CD4-positive, alpha-beta T cell (primary cell): ENCODE measurements around the gene SLC39A8. TPM values are rescaled to one million over a fixed set of nuclear protein-coding genes. Genes with fewer than 3 reads are reported as not detected.
"Not testable (repeated sequence)": the region's sequence is repeated elsewhere in the genome, so short reads cannot be mapped to it uniquely, and the experiment has no call there.

Experiments
- ATAC-seq: fragments of 200-7000 bp; cut with Tn5 transposase; one replicate; pipeline ENCODE4 v1.10.0; 2022; ENCODE audit warnings: mild to moderate bottlenecking; ENCODE audit not compliant: poor library complexity
- CTCF ChIA-PET: fragments of 350-600 bp; sonication (Branson Sonifier 250); formaldehyde crosslinking; loops from one replicate; lab custom pipeline; 2021; ENCODE audit warnings: antibody characterized with exemption, inconsistent platforms; lab: Charles Lee
- POLR2A ChIA-PET: fragments of 350-600 bp; sonication (Branson Sonifier 250); formaldehyde crosslinking; loops from one replicate; lab custom pipeline; 2021; ENCODE audit warnings: antibody characterized with exemption, inconsistent platforms; lab: Charles Lee
- DNase-seq, 14 experiments: peaks; one replicate each; pipeline ENCODE4 v3.0.0-alpha.2; 2013 to 2020; ENCODE audit warnings: mixed read lengths in 2 of 14
- H3K27ac ChIP-seq, 2 donors: one replicate each; pipeline versions ENCODE4 v1.5.1 to v1.7.0; 2013; ENCODE audit warnings: low read length in 2 of 2, low read depth in 1 of 2, mild to moderate bottlenecking in 1 of 2
- H3K27me3 ChIP-seq, 2 experiments: 1 replicate in 1 of 2; 2 replicates in 1 of 2; pipeline versions ENCODE4 v1.6.1 to v1.7.0; 2013; ENCODE audit warnings: low read length in 2 of 2, control low read depth in 1 of 2, mild to moderate bottlenecking in 1 of 2, moderate library complexity in 1 of 2; ENCODE audit not compliant: insufficient read depth in 2 of 2, control insufficient read depth in 1 of 2
- H3K36me3 ChIP-seq: one replicate; pipeline ENCODE4 v1.6.1; 2013; ENCODE audit warnings: low read length, control low read depth; ENCODE audit not compliant: insufficient read depth
- H3K4me1 ChIP-seq: one replicate; pipeline ENCODE4 v1.6.1; 2013; ENCODE audit warnings: low read length, control low read depth; ENCODE audit not compliant: insufficient read depth
- H3K4me3 ChIP-seq: one replicate; pipeline ENCODE4 v1.5.1; 2013; ENCODE audit warnings: mild to moderate bottlenecking, low read length, moderate library complexity
- H3K9me3 ChIP-seq, 2 experiments: 1 replicate in 1 of 2; 2 replicates in 1 of 2; pipeline versions ENCODE4 v1.6.1 to v1.7.0; 2013; ENCODE audit warnings: low read length in 2 of 2, mild to moderate bottlenecking in 2 of 2, control low read depth in 1 of 2, moderate library complexity in 1 of 2; ENCODE audit not compliant: control insufficient read depth in 1 of 2, insufficient read depth in 1 of 2
- H3K27ac Mint-ChIP-seq: one replicate; pipeline ENCODE4 v1.8.0; 2020; ENCODE audit warnings: mixed read lengths
- H3K27me3 Mint-ChIP-seq: one replicate; pipeline ENCODE4 v1.8.0; 2021; ENCODE audit warnings: mixed read lengths
- H3K36me3 Mint-ChIP-seq: one replicate; pipeline ENCODE4 v1.8.0; 2021; ENCODE audit warnings: low read depth, mixed read lengths
- H3K4me1 Mint-ChIP-seq: one replicate; pipeline ENCODE4 v1.8.0; 2021; ENCODE audit warnings: low read depth, mixed read lengths
- H3K4me3 Mint-ChIP-seq: one replicate; pipeline ENCODE4 v1.8.0; 2020; ENCODE audit warnings: mild to moderate bottlenecking, mixed read lengths
- H3K9me3 Mint-ChIP-seq: one replicate; pipeline ENCODE4 v1.8.0; 2020; ENCODE audit warnings: mixed read lengths
- intact Hi-C, 2 experiments: fragments of 100-400 bp; cut with DNase I in 1 of 2; cut with micrococcal nuclease in 1 of 2; formaldehyde crosslinking; loops; one replicate each; pipeline versions ENCODE4 v1.15.1 to v1.9.0; 2023 to 2025; cut with DNase I, micrococcal nuclease
- total RNA-seq, 174 experiments: library from RNA in 2 of 174; stranded (reverse) in 2 of 174; gene quantifications; one replicate each; pipeline ENCODE4 v1.2.3 and lab custom pipeline; 2021 to 2026
- TF ChIP-seq, protein P1 (sequence below): fragments of 200-600 bp; IDR thresholded peaks from one replicate; pipeline ENCODE4 v1.8.0; 2022; ENCODE audit warnings: antibody characterized with exemption, mild to moderate bottlenecking

Gene SLC39A8
- total RNA-seq, 2 experiments from 2014 or later, result 17.9 to 18.0 TPM

- Mint-ChIP-seq H3K27me3 (no peaks in the 10 kb centered on the region), H3K36me3 (no peaks in the 10 kb centered on the region), H3K4me3 (no peak overlapping the region), H3K27ac (no peak overlapping the region), H3K9me3 (no peaks in the 10 kb centered on the region), H3K4me1 (no peaks in the 10 kb centered on the region)
- H3K27me3 ChIP-seq, result no peaks in the 10 kb centered on the region
- no peak overlapping the region for H3K4me3 ChIP-seq
- intact Hi-C loops, result no loop called here
- H3K4me1 ChIP-seq, result no peaks in the 10 kb centered on the region
- TF ChIP-seq, protein P1, sequence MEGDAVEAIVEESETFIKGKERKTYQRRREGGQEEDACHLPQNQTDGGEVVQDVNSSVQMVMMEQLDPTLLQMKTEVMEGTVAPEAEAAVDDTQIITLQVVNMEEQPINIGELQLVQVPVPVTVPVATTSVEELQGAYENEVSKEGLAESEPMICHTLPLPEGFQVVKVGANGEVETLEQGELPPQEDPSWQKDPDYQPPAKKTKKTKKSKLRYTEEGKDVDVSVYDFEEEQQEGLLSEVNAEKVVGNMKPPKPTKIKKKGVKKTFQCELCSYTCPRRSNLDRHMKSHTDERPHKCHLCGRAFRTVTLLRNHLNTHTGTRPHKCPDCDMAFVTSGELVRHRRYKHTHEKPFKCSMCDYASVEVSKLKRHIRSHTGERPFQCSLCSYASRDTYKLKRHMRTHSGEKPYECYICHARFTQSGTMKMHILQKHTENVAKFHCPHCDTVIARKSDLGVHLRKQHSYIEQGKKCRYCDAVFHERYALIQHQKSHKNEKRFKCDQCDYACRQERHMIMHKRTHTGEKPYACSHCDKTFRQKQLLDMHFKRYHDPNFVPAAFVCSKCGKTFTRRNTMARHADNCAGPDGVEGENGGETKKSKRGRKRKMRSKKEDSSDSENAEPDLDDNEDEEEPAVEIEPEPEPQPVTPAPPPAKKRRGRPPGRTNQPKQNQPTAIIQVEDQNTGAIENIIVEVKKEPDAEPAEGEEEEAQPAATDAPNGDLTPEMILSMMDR, result no peak
- DNase-seq (no peak), ATAC-seq (no peak)
- no peak overlapping the region for H3K27ac ChIP-seq
- no peaks in the 10 kb centered on the region for H3K36me3 ChIP-seq
- CTCF ChIA-PET, result interaction anchor here (0.7 kb wide), 1 partner anchor 17 kb away, joined by 3 read pairs; the partner anchor contains the start of gene SLC39A8
- no peaks in the 10 kb centered on the region for H3K9me3 ChIP-seq
- POLR2A ChIA-PET, result interaction anchor here (0.9 kb wide), 1 partner anchor 18 kb away, joined by 5 read pairs; the partner anchor contains the start of gene SLC39A8
Measured at GRCh38 chr4:102362922-102363432, 17.7 kb upstream of the SLC39A8 start.

- no peaks in the 10 kb centered on the region for H3K4me1 ChIP-seq
- H3K36me3 ChIP-seq, result no peaks in the 10 kb centered on the region
- TF ChIP-seq, protein P1, result no peak
- ATAC-seq, result no peak
- ChIA-PET POLR2A (no interaction called here), CTCF (interaction anchor here (0.6 kb wide), 1 partner anchor 10 kb away, joined by 3 read pairs; no protein-coding TSS in a partner anchor)
- Mint-ChIP-seq H3K27ac (no peak overlapping the region), H3K4me1 (no peaks in the 10 kb centered on the region), H3K27me3 (no peaks in the 10 kb centered on the region), H3K4me3 (no peak overlapping the region), H3K36me3 (no peaks in the 10 kb centered on the region), H3K9me3 (no peaks in the 10 kb centered on the region)
- no peak overlapping the region for H3K27ac ChIP-seq
- intact Hi-C loops, result no loop called here
- H3K4me3 ChIP-seq, result no peak overlapping the region
- DNase-seq, result no peak
- H3K27me3 ChIP-seq, result no peaks in the 10 kb centered on the region
- H3K9me3 ChIP-seq, result no peaks in the 10 kb centered on the region
Measured at GRCh38 chr4:102358128-102358527, 12.8 kb upstream of the SLC39A8 start.

- H3K4me3 Mint-ChIP-seq, H3K4me1 ChIP-seq, H3K36me3 ChIP-seq, intact Hi-C loops, H3K27me3 Mint-ChIP-seq, H3K4me1 Mint-ChIP-seq, POLR2A ChIA-PET, H3K27ac Mint-ChIP-seq, H3K4me3 ChIP-seq, H3K27me3 ChIP-seq, ATAC-seq, H3K27ac ChIP-seq, H3K9me3 Mint-ChIP-seq, H3K36me3 Mint-ChIP-seq, H3K9me3 ChIP-seq, DNase-seq: not testable (repeated sequence)
- CTCF ChIA-PET, result interaction anchor here (0.6 kb wide), 1 partner anchor 10 kb away, joined by 3 read pairs; no protein-coding TSS in a partner anchor
Measured at GRCh38 chr4:102357637-102358036, 12.4 kb upstream of the SLC39A8 start.
